Stomach smooth muscle (tissue), 2 donors: ENCODE measurements around the gene ARHGAP4.

Experiments
- H3K27ac ChIP-seq: one replicate; pipeline ENCODE4 v1.7.0; 2013; ENCODE audit warnings: mild to moderate bottlenecking, low read length, inconsistent platforms
- H3K27me3 ChIP-seq, 2 donors: one replicate each; pipeline ENCODE4 v1.7.0; 2013; ENCODE audit warnings: low read length in 2 of 2; ENCODE audit not compliant: insufficient read depth in 2 of 2, control insufficient read depth in 1 of 2
- H3K36me3 ChIP-seq, 2 donors: one replicate each; pipeline ENCODE4 v1.7.0; 2013; ENCODE audit warnings: low read length in 2 of 2; ENCODE audit not compliant: control insufficient read depth in 2 of 2, insufficient read depth in 2 of 2
- H3K4me1 ChIP-seq: one replicate; pipeline ENCODE4 v1.7.0; 2013; ENCODE audit warnings: low read length; ENCODE audit not compliant: control insufficient read depth, insufficient read depth
- H3K4me3 ChIP-seq, 2 donors: one replicate each; pipeline ENCODE4 v1.7.0; 2013; ENCODE audit warnings: low read length in 2 of 2
- H3K9ac ChIP-seq, 2 donors: one replicate each; pipeline ENCODE4 v1.7.0; 2013; ENCODE audit warnings: low read length in 2 of 2, mild to moderate bottlenecking in 1 of 2
- H3K9me3 ChIP-seq, 2 donors: one replicate each; pipeline ENCODE4 v1.7.0; 2013; ENCODE audit warnings: low read length in 2 of 2; ENCODE audit not compliant: control insufficient read depth in 2 of 2
- donor health status: healthy.
- donor health status: Pancreatic carcinoma.

Gene ARHGAP4

DNA sequence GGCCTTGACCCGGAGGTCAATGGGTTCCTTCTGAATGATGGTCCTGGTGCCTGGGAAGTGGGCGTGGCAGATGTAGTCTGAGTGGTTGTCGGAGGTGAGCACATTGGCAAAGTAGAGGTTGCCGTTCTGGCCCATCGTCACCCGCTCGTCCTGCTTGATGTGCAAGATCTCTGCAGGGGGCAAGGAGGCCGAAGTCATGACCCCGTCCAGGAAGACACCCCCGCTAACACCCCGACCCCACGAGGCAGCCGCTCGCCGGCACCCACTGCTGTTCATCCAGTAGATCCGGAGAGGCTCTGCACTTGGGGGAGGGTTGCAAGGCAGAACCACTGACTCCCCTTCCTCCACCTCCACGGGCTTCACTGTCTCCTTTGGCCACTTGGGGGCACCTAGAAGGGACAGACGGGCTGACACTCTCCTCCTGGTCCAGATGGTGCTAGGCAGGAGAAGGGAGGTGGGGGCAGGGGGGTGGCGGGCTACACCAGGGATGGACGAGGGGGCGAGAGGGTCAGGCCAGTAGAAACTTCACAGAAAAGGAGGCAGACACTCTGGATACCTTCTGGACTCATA, 55.2 kb downstream of the ARHGAP4 start:
- no peaks in the 10 kb centered on the region for H3K36me3 ChIP-seq
- H3K27ac ChIP-seq = no peak overlapping the region
- no peak overlapping the region for H3K9ac ChIP-seq
- H3K27me3 ChIP-seq = peaks cover 0 to 27% of the 10 kb centered on the region in 2 donors
- no peak overlapping the region for H3K4me3 ChIP-seq
- no peaks in the 10 kb centered on the region for H3K4me1 ChIP-seq
- no peaks in the 10 kb centered on the region for H3K9me3 ChIP-seq

- no peaks in the 10 kb centered on the region for H3K4me1 ChIP-seq
- no peak overlapping the region for H3K4me3 ChIP-seq
- peaks cover 0 to 27% of the 10 kb centered on the region in 2 donors for H3K27me3 ChIP-seq
- H3K36me3 ChIP-seq = no peaks in the 10 kb centered on the region
- H3K9me3 ChIP-seq = no peaks in the 10 kb centered on the region
- no peak overlapping the region for H3K9ac ChIP-seq
- H3K27ac ChIP-seq = no peak overlapping the region
These were observed 55.8 kb downstream of the ARHGAP4 start for GRCh38 chrX:153870288-153870690.

DNA sequence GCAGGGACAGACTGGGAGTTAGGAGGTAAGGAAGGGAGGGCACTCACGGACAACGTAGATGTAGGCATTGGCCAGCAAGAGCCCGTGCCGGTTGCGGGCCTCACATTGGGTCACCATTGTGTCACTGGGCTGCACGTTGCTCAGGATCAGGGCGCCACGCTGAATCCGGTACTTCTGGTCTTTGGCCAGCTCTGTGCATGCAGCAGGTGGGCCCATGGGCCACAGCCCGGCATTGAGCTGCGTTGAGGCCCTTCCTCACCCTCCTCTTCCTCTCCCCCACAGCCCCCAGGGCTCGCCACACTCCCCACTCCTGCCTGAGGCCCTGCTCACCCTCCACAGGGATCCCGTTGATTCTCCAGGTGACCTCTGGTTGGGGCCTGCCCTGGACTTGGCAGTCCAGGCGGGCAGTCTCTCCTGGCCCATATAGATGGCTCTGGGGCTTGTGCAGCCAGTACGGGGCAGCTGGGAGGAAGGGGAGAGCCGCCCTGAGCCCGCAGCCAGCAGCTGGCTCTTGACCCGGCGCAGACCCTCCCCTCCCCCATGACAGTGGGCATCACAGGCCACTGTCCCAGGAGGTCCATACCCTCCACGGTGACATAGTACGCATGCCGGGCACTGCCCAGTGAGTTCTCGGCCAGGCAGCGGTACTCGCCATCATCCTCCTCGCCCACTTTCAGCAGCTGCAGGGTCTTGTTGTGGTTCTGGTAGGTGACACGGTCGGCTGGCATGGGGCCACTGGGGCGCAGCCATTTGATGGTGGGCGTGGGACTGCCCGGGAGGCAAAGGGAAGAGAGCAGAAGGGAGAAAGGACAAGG, 56.4 kb downstream of the ARHGAP4 start:
- Histone ChIP-seq H3K9ac (no peak overlapping the region), H3K27ac (no peak overlapping the region), H3K27me3 (peaks cover 0 to 27% of the 10 kb centered on the region in 2 donors), H3K4me3 (no peak overlapping the region), H3K9me3 (no peaks in the 10 kb centered on the region), H3K36me3 (no peaks in the 10 kb centered on the region), H3K4me1 (no peaks in the 10 kb centered on the region)

- no peaks in the 10 kb centered on the region for H3K36me3 ChIP-seq
- peaks cover 0 to 27% of the 10 kb centered on the region in 2 donors for H3K27me3 ChIP-seq
- H3K4me3 ChIP-seq = no peak overlapping the region
- no peak overlapping the region for H3K9ac ChIP-seq
- H3K27ac ChIP-seq = no peak overlapping the region
- H3K9me3 ChIP-seq = no peaks in the 10 kb centered on the region
- H3K4me1 ChIP-seq = no peaks in the 10 kb centered on the region
These were observed 57.2 kb downstream of the ARHGAP4 start for GRCh38 chrX:153868576-153869472.

DNA sequence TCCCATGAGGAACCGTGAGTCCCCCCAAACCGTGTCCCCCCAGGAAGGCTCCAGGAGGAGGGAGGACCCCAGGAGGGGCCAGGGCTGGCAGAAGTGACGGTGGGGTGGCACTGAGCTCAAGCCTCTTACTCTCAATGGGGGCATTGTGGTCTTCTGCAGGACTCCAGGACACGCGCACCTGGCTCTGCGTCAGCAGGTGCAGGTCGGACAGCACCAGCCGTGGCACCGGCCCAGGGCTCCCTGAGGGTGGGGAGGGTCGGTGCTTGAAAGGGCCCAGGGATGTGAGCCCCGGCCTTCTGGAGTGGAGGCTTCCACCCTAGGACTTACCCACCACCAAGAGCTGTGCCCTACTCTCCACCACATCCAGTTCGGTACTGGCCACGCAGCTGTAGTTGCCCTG, 58.4 kb downstream of the ARHGAP4 start:
- Histone ChIP-seq H3K4me3 (no peak overlapping the region), H3K9ac (no peak overlapping the region), H3K9me3 (no peaks in the 10 kb centered on the region), H3K27ac (no peak overlapping the region), H3K36me3 (no peaks in the 10 kb centered on the region), H3K27me3 (peaks cover 0 to 23% of the 10 kb centered on the region in 2 donors), H3K4me1 (peaks cover 1% of the 10 kb centered on the region)

DNA sequence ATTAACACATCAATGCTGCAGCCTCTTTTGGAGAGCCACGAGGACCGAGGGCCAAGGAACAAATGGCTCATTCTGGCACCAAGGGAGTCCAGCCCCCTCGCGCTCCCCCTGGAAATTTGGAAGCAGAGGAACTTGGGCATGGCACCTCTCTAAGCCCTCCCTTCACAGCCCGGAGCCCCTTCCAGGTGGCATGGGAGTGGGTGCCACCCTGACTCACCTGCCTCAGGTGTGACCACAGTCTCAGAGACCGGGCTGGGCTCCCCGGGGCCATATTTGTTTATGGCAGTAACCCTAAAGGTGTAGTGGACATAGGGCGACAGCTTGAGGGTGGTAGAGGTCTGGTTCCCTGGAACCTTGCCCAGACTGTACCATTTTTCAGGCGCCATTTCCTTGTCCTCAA, 58.9 kb downstream of the ARHGAP4 start:
- no peak overlapping the region for H3K27ac ChIP-seq
- peaks cover 4% of the 10 kb centered on the region for H3K4me1 ChIP-seq
- no peaks in the 10 kb centered on the region for H3K9me3 ChIP-seq
- H3K36me3 ChIP-seq = no peaks in the 10 kb centered on the region
- no peak overlapping the region for H3K4me3 ChIP-seq
- peaks cover 0 to 21% of the 10 kb centered on the region in 2 donors for H3K27me3 ChIP-seq
- H3K9ac ChIP-seq = no peak overlapping the region

- no peaks in the 10 kb centered on the region for H3K9me3 ChIP-seq
- no peak overlapping the region for H3K9ac ChIP-seq
- no peak overlapping the region for H3K4me3 ChIP-seq
- H3K27me3 ChIP-seq = peaks cover 0 to 19% of the 10 kb centered on the region in 2 donors
- peaks cover 4% of the 10 kb centered on the region for H3K4me1 ChIP-seq
- H3K27ac ChIP-seq = no peak overlapping the region
- no peaks in the 10 kb centered on the region for H3K36me3 ChIP-seq
These were observed 59.6 kb downstream of the ARHGAP4 start for GRCh38 chrX:153866302-153867019.

GRCh38 chrX:153865685-153866084, 60.4 kb downstream of the ARHGAP4 start:
- Histone ChIP-seq H3K27me3 (peaks cover 0 to 20% of the 10 kb centered on the region in 2 donors), H3K4me3 (no peak overlapping the region), H3K36me3 (no peaks in the 10 kb centered on the region), H3K9ac (no peak overlapping the region), H3K9me3 (no peaks in the 10 kb centered on the region), H3K27ac (no peak overlapping the region), H3K4me1 (peaks cover 4% of the 10 kb centered on the region)

DNA sequence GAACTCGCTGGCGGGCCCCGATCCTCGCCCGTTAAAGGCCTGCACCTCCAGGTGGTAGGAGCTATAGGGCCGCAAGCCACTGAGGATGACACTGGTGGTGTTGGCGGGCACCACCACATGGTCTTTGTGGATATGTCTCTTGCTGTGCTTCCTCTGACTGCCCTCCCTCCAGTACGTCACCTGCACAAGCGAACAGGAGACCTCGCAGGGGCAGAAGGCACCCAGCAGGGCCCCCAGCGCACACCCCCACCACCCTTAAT, 60.8 kb downstream of the ARHGAP4 start:
- Histone ChIP-seq H3K9me3 (no peaks in the 10 kb centered on the region), H3K27ac (no peak overlapping the region), H3K36me3 (no peaks in the 10 kb centered on the region), H3K27me3 (peaks cover 0 to 17% of the 10 kb centered on the region in 2 donors), H3K9ac (no peak overlapping the region), H3K4me1 (peaks cover 4% of the 10 kb centered on the region), H3K4me3 (no peak overlapping the region)

GRCh38 chrX:153864561-153865320, 61.3 kb downstream of the ARHGAP4 start:
- Histone ChIP-seq H3K9me3 (no peaks in the 10 kb centered on the region), H3K27ac (no peak overlapping the region), H3K4me1 (peaks cover 4% of the 10 kb centered on the region), H3K27me3 (peaks cover 0 to 14% of the 10 kb centered on the region in 2 donors), H3K4me3 (no peak overlapping the region), H3K9ac (no peak overlapping the region), H3K36me3 (no peaks in the 10 kb centered on the region)
